ENCODE data around the gene TBX18. TPM values are rescaled to one million over a fixed set of nuclear protein-coding genes. Genes with fewer than 3 reads are reported as not detected.

TBX18 gene
- total and polyA plus RNA-seq, 10 of the 15 experiments (the other 5 are each of a cell fraction or from before 2014, with no cell fraction given): 0.03 to 6.1 (median 0.17) TPM; not detected in 6

DNA sequence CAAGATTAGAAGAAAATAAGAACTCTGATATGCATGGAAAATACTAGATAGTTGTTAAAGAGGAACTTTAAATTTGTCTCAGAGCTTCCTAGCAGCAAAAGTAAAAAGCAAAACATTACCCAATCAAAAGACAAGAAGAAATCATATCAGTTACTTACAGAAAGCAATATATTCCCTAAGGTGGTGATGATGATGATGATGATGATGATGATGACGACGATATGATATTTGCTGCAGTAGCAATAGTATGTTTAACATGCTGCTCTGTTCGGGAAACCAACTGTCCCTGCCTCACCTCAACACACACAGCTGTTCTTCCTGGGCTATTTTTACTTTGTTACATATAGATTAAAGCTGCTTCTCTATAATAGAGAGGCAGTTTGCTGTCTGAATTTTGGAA lies 12.0 kb upstream of the TBX18 start:
- no peak overlapping the region for H3K4me2 ChIP-seq (ENCODE audit: control insufficient read depth, insufficient read depth)
- ATAC-seq (no peak), DNase-seq (ENCODE audit: low read depth, low spot score) (no peak), FAIRE-seq (no peak)
- ChIA-PET SMC1A (ENCODE audit: uncharacterized antibody, unreplicated experiment) (interaction anchor here (0.5 to 2.2 kb wide), 8 partner anchors 23 to 492 kb away, joined by 3 to 4 read pairs (median 3); no protein-coding TSS in a partner anchor), POLR2A (no interaction called here), CTCF (interaction anchor here (1.0 to 2.9 kb wide), 6 partner anchors 20 to 493 kb away, joined by 4 to 16 read pairs (median 10); no protein-coding TSS in a partner anchor), RAD21 (ENCODE audit: unreplicated experiment) (interaction anchor here (0.9 to 2.4 kb wide), 4 partner anchors 8 to 350 kb away, joined by 3 to 7 read pairs (median 4); no protein-coding TSS in a partner anchor)
- H3K27ac ChIP-seq (ENCODE audit: control insufficient read depth, insufficient read depth): no peak overlapping the region
- H3K36me3 ChIP-seq (ENCODE audit: control insufficient read depth in 2 of 2, insufficient read depth in 2 of 2, low read length in 1 of 2): no peaks in the 10 kb centered on the region
- TF ChIP-seq SUZ12 (IDR thresholded peaks at IDR 0.05; ENCODE audit: unreplicated experiment): no peak
- no peak for TF ChIP-seq RB1 (IDR thresholded peaks at IDR 0.05; ENCODE audit: borderline replicate concordance)
- TF ChIP-seq POLR2A (IDR thresholded peaks at IDR 0.05; ENCODE audit: low read depth, low read length): no peak
- TF ChIP-seq, protein P1, sequence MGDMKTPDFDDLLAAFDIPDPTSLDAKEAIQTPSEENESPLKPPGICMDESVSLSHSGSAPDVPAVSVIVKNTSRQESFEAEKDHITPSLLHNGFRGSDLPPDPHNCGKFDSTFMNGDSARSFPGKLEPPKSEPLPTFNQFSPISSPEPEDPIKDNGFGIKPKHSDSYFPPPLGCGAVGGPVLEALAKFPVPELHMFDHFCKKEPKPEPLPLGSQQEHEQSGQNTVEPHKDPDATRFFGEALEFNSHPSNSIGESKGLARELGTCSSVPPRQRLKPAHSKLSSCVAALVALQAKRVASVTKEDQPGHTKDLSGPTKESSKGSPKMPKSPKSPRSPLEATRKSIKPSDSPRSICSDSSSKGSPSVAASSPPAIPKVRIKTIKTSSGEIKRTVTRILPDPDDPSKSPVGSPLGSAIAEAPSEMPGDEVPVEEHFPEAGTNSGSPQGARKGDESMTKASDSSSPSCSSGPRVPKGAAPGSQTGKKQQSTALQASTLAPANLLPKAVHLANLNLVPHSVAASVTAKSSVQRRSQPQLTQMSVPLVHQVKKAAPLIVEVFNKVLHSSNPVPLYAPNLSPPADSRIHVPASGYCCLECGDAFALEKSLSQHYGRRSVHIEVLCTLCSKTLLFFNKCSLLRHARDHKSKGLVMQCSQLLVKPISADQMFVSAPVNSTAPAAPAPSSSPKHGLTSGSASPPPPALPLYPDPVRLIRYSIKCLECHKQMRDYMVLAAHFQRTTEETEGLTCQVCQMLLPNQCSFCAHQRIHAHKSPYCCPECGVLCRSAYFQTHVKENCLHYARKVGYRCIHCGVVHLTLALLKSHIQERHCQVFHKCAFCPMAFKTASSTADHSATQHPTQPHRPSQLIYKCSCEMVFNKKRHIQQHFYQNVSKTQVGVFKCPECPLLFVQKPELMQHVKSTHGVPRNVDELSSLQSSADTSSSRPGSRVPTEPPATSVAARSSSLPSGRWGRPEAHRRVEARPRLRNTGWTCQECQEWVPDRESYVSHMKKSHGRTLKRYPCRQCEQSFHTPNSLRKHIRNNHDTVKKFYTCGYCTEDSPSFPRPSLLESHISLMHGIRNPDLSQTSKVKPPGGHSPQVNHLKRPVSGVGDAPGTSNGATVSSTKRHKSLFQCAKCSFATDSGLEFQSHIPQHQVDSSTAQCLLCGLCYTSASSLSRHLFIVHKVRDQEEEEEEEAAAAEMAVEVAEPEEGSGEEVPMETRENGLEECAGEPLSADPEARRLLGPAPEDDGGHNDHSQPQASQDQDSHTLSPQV (IDR thresholded peaks at IDR 0.05): no peak
- TF ChIP-seq, protein P2, sequence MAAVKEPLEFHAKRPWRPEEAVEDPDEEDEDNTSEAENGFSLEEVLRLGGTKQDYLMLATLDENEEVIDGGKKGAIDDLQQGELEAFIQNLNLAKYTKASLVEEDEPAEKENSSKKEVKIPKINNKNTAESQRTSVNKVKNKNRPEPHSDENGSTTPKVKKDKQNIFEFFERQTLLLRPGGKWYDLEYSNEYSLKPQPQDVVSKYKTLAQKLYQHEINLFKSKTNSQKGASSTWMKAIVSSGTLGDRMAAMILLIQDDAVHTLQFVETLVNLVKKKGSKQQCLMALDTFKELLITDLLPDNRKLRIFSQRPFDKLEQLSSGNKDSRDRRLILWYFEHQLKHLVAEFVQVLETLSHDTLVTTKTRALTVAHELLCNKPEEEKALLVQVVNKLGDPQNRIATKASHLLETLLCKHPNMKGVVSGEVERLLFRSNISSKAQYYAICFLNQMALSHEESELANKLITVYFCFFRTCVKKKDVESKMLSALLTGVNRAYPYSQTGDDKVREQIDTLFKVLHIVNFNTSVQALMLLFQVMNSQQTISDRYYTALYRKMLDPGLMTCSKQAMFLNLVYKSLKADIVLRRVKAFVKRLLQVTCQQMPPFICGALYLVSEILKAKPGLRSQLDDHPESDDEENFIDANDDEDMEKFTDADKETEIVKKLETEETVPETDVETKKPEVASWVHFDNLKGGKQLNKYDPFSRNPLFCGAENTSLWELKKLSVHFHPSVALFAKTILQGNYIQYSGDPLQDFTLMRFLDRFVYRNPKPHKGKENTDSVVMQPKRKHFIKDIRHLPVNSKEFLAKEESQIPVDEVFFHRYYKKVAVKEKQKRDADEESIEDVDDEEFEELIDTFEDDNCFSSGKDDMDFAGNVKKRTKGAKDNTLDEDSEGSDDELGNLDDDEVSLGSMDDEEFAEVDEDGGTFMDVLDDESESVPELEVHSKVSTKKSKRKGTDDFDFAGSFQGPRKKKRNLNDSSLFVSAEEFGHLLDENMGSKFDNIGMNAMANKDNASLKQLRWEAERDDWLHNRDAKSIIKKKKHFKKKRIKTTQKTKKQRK (IDR thresholded peaks at IDR 0.05; ENCODE audit: low read depth, low read length): no peak
- no peak for TF ChIP-seq IRF4 (IDR thresholded peaks at IDR 0.05; ENCODE audit: low read depth, low read length)
- TF ChIP-seq KAT2A (conservative IDR thresholded peaks at IDR 0.05; ENCODE audit: control insufficient read depth, low read depth, low read length): no peak
- no peak for TF ChIP-seq HCFC1 (IDR thresholded peaks at IDR 0.05; ENCODE audit: low read length)
- intact Hi-C loops (cut with micrococcal nuclease; ENCODE audit: unreplicated experiment): no loop called here
- no peaks in the 10 kb centered on the region for H4K20me1 ChIP-seq (ENCODE audit: control insufficient read depth, insufficient read depth)
- no peak overlapping the region for H3K4me3 ChIP-seq
- WGBS (ENCODE audit: insufficient coverage, insufficient replicate concordance, low lambda C conversion rate, missing lambda C conversion rate): 24% methylated on average over 3 of the region's 3 CpGs
- H3K9ac ChIP-seq (ENCODE audit: control insufficient read depth, insufficient read depth, low read length): no peak overlapping the region
- H3K9me3 ChIP-seq (replicated peaks; ENCODE audit: control insufficient read depth, insufficient read depth, low read length): no peaks in the 10 kb centered on the region; the same call in 2 of the 3 replicates
- H2AFZ ChIP-seq (ENCODE audit: control insufficient read depth, low read depth, low read length): no peak overlapping the region
- no peaks in the 10 kb centered on the region for H3K4me1 ChIP-seq (ENCODE audit: control insufficient read depth, insufficient read depth, low read length)
- peaks cover 2 to 3% of the 10 kb centered on the region in 2 experiments for H3K27me3 ChIP-seq (replicated peaks in 1 of 2; ENCODE audit: control insufficient read depth in 2 of 2, insufficient read depth in 2 of 2, low read length in 1 of 2)
- in situ Hi-C loops (cut with MboI): no loop called here
- BruUV-seq (replicated peaks): no TSS peak
- H3K79me2 ChIP-seq (ENCODE audit: control insufficient read depth, insufficient read depth, low read length): no peaks in the 10 kb centered on the region

Data from GM12878 (cell line).